OCI-LY7 (cell line): ENCODE results near the gene GAN. TPM values are rescaled to one million over a fixed set of nuclear protein-coding genes. Genes with fewer than 3 reads are reported as not detected.

Source experiments
- BruUV-seq: library from RNA; stranded (reverse); fragments of 400-500 nt; replicated peaks from 2 replicates; lab custom pipeline; 2021; lab: Mats Ljungman, UMichigan
- CTCF ChIA-PET: fragments of 300-600 bp; sonication (Branson Sonifier 250); formaldehyde crosslinking; loops from one replicate; lab custom pipeline; 2022; ENCODE audit warnings: antibody characterized with exemption; ENCODE audit not compliant: unreplicated experiment; lab: Charles Lee
- POLR2A ChIA-PET: fragments of 300-600 bp; sonication (Branson Sonifier 250); formaldehyde crosslinking; loops from one replicate; lab custom pipeline; 2022; ENCODE audit warnings: antibody characterized with exemption; lab: Charles Lee
- DNase-seq: peaks from one replicate; pipeline ENCODE4 v3.0.0-alpha.2; 2015; ENCODE audit warnings: low spot score
- H2AFZ ChIP-seq: fragments of 200-600 bp; sonication (generic), shearing (Covaris generic); 2 replicates; pipeline ENCODE4 v1.6.1; 2014; ENCODE audit warnings: mild to moderate bottlenecking, antibody characterized with exemption, low read length, moderate library complexity
- H3K27ac ChIP-seq: fragments of 200-600 bp; sonication (generic); 2 replicates; pipeline ENCODE4 v1.5.1; 2014; ENCODE audit warnings: mixed run types, low read depth, mild to moderate bottlenecking, moderate library complexity, low read length, inconsistent platforms; ENCODE audit not compliant: poor library complexity, severe bottlenecking
- H3K36me3 ChIP-seq: fragments of 200-600 bp; sonication (generic); 2 replicates; pipeline ENCODE4 v1.6.1; 2014; ENCODE audit warnings: mild to moderate bottlenecking, antibody characterized with exemption, low read length, moderate library complexity, mixed read lengths; ENCODE audit not compliant: insufficient read depth
- H3K4me1 ChIP-seq: fragments of 200-600 bp; sonication (generic); 2 replicates; pipeline ENCODE4 v1.5.1; 2014; ENCODE audit warnings: mild to moderate bottlenecking, low read length; ENCODE audit not compliant: insufficient read depth, poor library complexity, severe bottlenecking
- H3K4me2 ChIP-seq: fragments of 200-600 bp; sonication (generic); 2 replicates; pipeline ENCODE4 v1.6.1; 2014; ENCODE audit warnings: mild to moderate bottlenecking, low read length
- H3K4me3 ChIP-seq: fragments of 200-600 bp; sonication (generic); 2 replicates; pipeline ENCODE4 v1.5.1; 2014; ENCODE audit warnings: mild to moderate bottlenecking, low read depth, low read length; ENCODE audit not compliant: poor library complexity, severe bottlenecking
- H3K79me2 ChIP-seq: fragments of 200-600 bp; sonication (generic); 2 replicates; pipeline ENCODE4 v1.6.1; 2016; ENCODE audit warnings: low read depth, mild to moderate bottlenecking, low read length, moderate library complexity, mixed read lengths; ENCODE audit not compliant: insufficient read depth
- H3K9me2 ChIP-seq: fragments of 200-600 bp; sonication (generic); 2 replicates; pipeline ENCODE4 v1.6.1; 2016; ENCODE audit warnings: mild to moderate bottlenecking, low read length, mixed read lengths; ENCODE audit not compliant: insufficient read depth
- H3K9me3 ChIP-seq: fragments of 200-600 bp; sonication (generic); 2 replicates; pipeline ENCODE4 v1.6.1; 2014; ENCODE audit warnings: mild to moderate bottlenecking, mixed run types, low read length, mixed read lengths
- H4K20me1 ChIP-seq: fragments of 200-600 bp; sonication (generic); 2 replicates; pipeline ENCODE4 v1.6.1; 2014; ENCODE audit warnings: mild to moderate bottlenecking, antibody characterized with exemption, low read length, moderate library complexity, mixed read lengths; ENCODE audit not compliant: insufficient read depth
- CTCF ChIP-seq: fragments of 200-600 bp; sonication (generic); conservative IDR thresholded peaks from 2 replicates; pipeline ENCODE4 v1.5.1; 2014; ENCODE audit warnings: mild to moderate bottlenecking, antibody characterized with exemption, low read length, moderate library complexity, mixed read lengths
- EZH2phosphoT487 ChIP-seq: fragments of 200-600 bp; sonication (generic); IDR thresholded peaks from 2 replicates; pipeline ENCODE4 v1.6.1; 2018; ENCODE audit warnings: low read depth, borderline replicate concordance, mild to moderate bottlenecking, mixed run types, antibody characterized with exemption, low read length, moderate library complexity, mixed read lengths
- intact Hi-C: fragments of 100-400 bp; cut with micrococcal nuclease; formaldehyde crosslinking; loops from one replicate; pipeline ENCODE4 v1.10.0; 2022; ENCODE audit not compliant: unreplicated experiment
- total RNA-seq, 2 experiments: library from RNA; depleted of rRNA in 1 of 2; stranded (reverse); fragments of >200 nt in 1 of 2; shearing (Covaris generic) in 1 of 2; gene quantifications; 2 replicates each; pipeline ENCODE4 v1.2.3, GENCODE V29; 2014 to 2022

Gene GAN
- total RNA-seq, 2 experiments from 2014 or later, result 5.1 to 14.2 TPM

DNA sequence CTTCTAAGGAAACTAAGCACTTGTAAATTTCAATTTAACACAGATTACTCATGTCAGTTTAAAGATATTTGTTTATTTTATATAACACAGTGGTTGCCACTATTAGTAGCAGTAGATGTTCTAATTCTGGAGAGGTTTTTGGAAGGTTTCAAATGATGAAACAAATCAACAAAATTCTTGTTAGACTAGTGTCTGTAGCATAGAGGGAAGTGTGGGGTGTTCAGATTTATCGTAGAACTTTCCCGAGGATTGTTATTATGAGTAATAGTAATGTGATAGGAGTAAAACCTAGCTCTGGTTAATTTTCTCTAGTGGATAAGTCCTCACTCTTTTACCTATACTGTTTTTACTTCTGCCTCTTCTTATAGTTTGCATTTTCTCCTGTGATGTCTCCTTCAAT is 6.3 kb downstream of the GAN start:
- Histone ChIP-seq H4K20me1 (0 out of 2 replicates have a peak, but pooled peaks cover 12% of the 10 kb centered on the region), H3K27ac (no peak overlapping the region), H3K36me3 (no peaks in the 10 kb centered on the region), H3K4me2 (no peak overlapping the region), H2AFZ (no peak overlapping the region), H3K4me3 (no peak overlapping the region), H3K9me2 (no peaks in the 10 kb centered on the region), H3K4me1 (peaks cover 2% of the 10 kb centered on the region), H3K9me3 (no peaks in the 10 kb centered on the region), H3K79me2 (peaks cover 10% of the 10 kb centered on the region; the same call in 1 of the 2 replicates)
- POLR2A ChIA-PET, result no interaction called here
- no TSS peak for BruUV-seq
- DNase-seq, result no peak
- CTCF ChIA-PET, result no interaction called here
- intact Hi-C loops, result no loop called here
- TF ChIP-seq CTCF (no peak), EZH2phosphoT487 (no peak)

- Histone ChIP-seq H3K4me2 (no peak overlapping the region), H3K27ac (no peak overlapping the region), H3K9me3 (no peaks in the 10 kb centered on the region), H3K4me1 (no peaks in the 10 kb centered on the region), H3K79me2 (peaks cover 9% of the 10 kb centered on the region; the same call in 1 of the 2 replicates), H3K36me3 (no peaks in the 10 kb centered on the region), H2AFZ (no peak overlapping the region), H3K9me2 (no peaks in the 10 kb centered on the region), H4K20me1 (0 out of 2 replicates have a peak, but pooled peaks cover 12% of the 10 kb centered on the region), H3K4me3 (no peak overlapping the region)
- ChIA-PET CTCF (no interaction called here), POLR2A (no interaction called here)
- no peak for TF ChIP-seq CTCF
- TF ChIP-seq EZH2phosphoT487, result no peak
- no TSS peak for BruUV-seq
- no peak for DNase-seq
- intact Hi-C loops, result no loop called here
Observed at GRCh38 chr16:81321536-81321935, 6.8 kb downstream of the GAN start.

GRCh38 chr16:81324808-81325207 is 10.0 kb downstream of the GAN start:
- H3K4me2 ChIP-seq, result no peak overlapping the region
- DNase-seq, result no peak
- no peaks in the 10 kb centered on the region for H3K9me3 ChIP-seq
- H3K27ac ChIP-seq, result no peak overlapping the region
- no peaks in the 10 kb centered on the region for H3K36me3 ChIP-seq
- no peak overlapping the region for H3K4me3 ChIP-seq
- no TSS peak for BruUV-seq
- CTCF ChIA-PET, result no interaction called here
- intact Hi-C loops, result no loop called here
- POLR2A ChIA-PET, result interaction anchor here (0.5 kb wide), 1 partner anchor 711 kb away, joined by 3 read pairs; no protein-coding TSS in a partner anchor
- 0 out of 2 replicates have a peak, but pooled peaks cover 3% of the 10 kb centered on the region for H3K79me2 ChIP-seq
- no peak overlapping the region for H2AFZ ChIP-seq
- no peaks in the 10 kb centered on the region for H3K4me1 ChIP-seq
- H4K20me1 ChIP-seq, result 0 out of 2 replicates have a peak, but pooled peaks cover 6% of the 10 kb centered on the region
- no peaks in the 10 kb centered on the region for H3K9me2 ChIP-seq
- no peak for TF ChIP-seq EZH2phosphoT487
- no peak for TF ChIP-seq CTCF
